MG63 (cell line): ENCODE data around the gene CTSE. TPM values are rescaled to one million over a fixed set of nuclear protein-coding genes. Genes with fewer than 3 reads are reported as not detected.

Source experiments
- DNase-seq: peaks from one replicate; pipeline ENCODE4 v3.0.0-alpha.2; 2020
- H3K27me3 ChIP-seq: fragments of 250-450 bp; sonication (Bioruptor Pico); 2 replicates; pipeline ENCODE4 v1.5.1; 2020; ENCODE audit warnings: mild to moderate bottlenecking, moderate library complexity
- H3K36me3 ChIP-seq: fragments of 250-450 bp; sonication (Bioruptor Pico); 2 replicates; pipeline ENCODE4 v1.5.1; 2020; ENCODE audit warnings: mild to moderate bottlenecking, moderate library complexity
- H3K4me3 ChIP-seq: fragments of 250-450 bp; sonication (Bioruptor Pico); 2 replicates; pipeline ENCODE4 v1.5.1; 2020; ENCODE audit warnings: mild to moderate bottlenecking, moderate library complexity
- H3K9me3 ChIP-seq: fragments of 250-450 bp; sonication (Bioruptor Pico); 2 replicates; pipeline ENCODE4 v1.5.1; 2020; ENCODE audit warnings: mild to moderate bottlenecking, moderate library complexity
- total RNA-seq: library from RNA; depleted of rRNA; stranded (reverse); fragments of >200 nt; shearing (Covaris generic); gene quantifications from 2 replicates; pipeline ENCODE4 v1.2.3, GENCODE V29; 2014; ENCODE audit warnings: low replicate concordance

The CTSE gene
- total RNA-seq, 1 experiment from 2014 or later = not detected

- Histone ChIP-seq H3K9me3 (peaks cover 5% of the 10 kb centered on the region; the same call in 1 of the 2 replicates), H3K4me3 (no peak overlapping the region), H3K36me3 (no peaks in the 10 kb centered on the region), H3K27me3 (peaks cover 6% of the 10 kb centered on the region; the same call in 1 of the 2 replicates)
- peak; percentile 74 for DNase-seq
Measured at GRCh38 chr1:206030714-206031113, 7.0 kb upstream of the CTSE start.

DNA sequence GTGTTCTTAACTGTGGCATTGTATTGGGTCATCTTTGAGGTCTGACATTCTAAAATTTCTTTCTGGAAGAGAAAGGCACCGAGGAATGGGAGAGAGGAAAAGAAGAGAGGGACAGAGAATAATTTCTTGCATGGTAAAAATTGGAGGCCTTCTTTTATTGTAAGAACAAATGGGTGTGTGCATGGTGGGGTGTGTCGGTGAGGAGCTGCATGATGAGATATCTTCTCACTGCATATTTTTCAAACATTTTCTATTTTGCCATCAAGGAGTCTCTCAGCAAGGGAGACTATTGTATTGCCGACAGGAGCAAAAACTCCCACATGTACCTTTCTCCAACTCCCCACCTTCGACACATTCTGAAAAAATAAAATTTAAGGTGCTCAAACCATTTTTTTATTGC, 6.5 kb upstream of the CTSE start:
- peaks cover 5% of the 10 kb centered on the region; the same call in 1 of the 2 replicates for H3K9me3 ChIP-seq
- DNase-seq = no peak
- no peaks in the 10 kb centered on the region for H3K36me3 ChIP-seq
- no peak overlapping the region for H3K4me3 ChIP-seq
- H3K27me3 ChIP-seq = peaks cover under 1% of the 10 kb centered on the region; the same call in 1 of the 2 replicates

DNA sequence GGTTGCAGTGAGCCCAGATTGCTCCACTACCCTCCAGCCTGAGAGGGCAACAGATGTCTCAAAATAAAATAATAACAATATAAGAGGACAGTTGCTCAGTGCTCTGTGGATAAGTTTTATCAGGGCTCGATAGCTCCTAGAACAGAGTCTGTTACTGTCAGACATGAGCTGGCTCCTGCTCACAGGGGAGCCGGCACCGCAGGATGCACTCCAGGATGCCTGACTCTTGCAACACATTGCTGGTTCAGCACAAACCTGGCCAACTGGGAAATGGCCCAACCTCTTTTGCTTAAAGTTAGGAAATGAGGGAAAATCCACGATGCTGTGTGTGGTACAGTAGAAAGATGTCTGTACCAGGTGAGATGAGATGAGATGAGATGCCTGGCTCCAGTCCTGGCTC, 5.8 kb upstream of the CTSE start:
- H3K9me3 ChIP-seq = peaks cover 5% of the 10 kb centered on the region; the same call in 1 of the 2 replicates
- peak; percentile 82 for DNase-seq
- no peaks in the 10 kb centered on the region for H3K36me3 ChIP-seq
- H3K27me3 ChIP-seq = no peaks in the 10 kb centered on the region
- no peak overlapping the region for H3K4me3 ChIP-seq

GRCh38 chr1:206025283-206025820, 1.7 kb upstream of the CTSE start:
- H3K9me3 ChIP-seq = peaks cover 5% of the 10 kb centered on the region; the same call in 1 of the 2 replicates
- peak; percentile 61 for DNase-seq
- no peaks in the 10 kb centered on the region for H3K27me3 ChIP-seq
- H3K36me3 ChIP-seq = no peaks in the 10 kb centered on the region
- no peak overlapping the region for H3K4me3 ChIP-seq

GRCh38 chr1:206022766-206023165, 929 bp downstream of the CTSE start:
- H3K4me3 ChIP-seq = no peak overlapping the region
- no peaks in the 10 kb centered on the region for H3K27me3 ChIP-seq
- DNase-seq = no peak
- no peaks in the 10 kb centered on the region for H3K36me3 ChIP-seq
- H3K9me3 ChIP-seq = peaks cover 5% of the 10 kb centered on the region; the same call in 1 of the 2 replicates

DNA sequence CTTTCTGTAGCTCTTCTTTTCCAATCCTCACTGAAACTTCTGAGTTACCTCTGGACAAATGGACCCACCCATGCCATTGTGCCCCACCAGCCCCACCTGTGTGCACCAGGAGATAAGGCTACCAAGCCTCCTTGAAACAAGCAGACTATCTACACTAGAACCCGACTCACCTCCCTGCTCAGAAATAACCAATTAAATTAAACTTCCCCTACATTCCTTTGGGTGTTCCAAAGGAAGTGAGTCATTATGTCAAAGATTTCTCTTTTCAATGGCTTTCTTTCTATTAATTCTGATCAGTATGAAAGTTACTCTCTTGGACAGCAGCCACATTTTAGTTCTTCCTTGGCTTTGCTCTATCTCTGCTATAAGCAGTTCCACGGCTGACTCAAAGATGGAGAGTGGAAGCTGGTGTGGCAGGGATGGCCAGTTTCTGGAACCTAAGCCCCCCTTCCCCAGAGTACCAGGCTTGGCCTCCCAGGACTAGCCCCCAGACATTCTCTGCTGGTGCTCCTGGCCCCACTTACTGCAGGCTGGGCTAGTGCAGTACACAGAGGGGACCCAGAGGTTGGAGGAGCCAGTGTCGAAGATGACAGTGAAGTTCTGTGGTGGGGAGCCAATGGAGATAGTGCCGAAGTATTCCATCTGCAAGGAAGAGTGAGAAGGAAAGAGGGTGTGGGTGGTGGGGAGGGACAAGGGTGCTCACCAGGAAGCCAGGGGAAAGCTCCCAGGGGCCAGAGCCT, 1.9 kb downstream of the CTSE start:
- Histone ChIP-seq H3K4me3 (no peak overlapping the region), H3K36me3 (no peaks in the 10 kb centered on the region), H3K9me3 (peaks cover 5% of the 10 kb centered on the region; the same call in 1 of the 2 replicates), H3K27me3 (no peaks in the 10 kb centered on the region)
- peak; percentile 32 for DNase-seq

DNA sequence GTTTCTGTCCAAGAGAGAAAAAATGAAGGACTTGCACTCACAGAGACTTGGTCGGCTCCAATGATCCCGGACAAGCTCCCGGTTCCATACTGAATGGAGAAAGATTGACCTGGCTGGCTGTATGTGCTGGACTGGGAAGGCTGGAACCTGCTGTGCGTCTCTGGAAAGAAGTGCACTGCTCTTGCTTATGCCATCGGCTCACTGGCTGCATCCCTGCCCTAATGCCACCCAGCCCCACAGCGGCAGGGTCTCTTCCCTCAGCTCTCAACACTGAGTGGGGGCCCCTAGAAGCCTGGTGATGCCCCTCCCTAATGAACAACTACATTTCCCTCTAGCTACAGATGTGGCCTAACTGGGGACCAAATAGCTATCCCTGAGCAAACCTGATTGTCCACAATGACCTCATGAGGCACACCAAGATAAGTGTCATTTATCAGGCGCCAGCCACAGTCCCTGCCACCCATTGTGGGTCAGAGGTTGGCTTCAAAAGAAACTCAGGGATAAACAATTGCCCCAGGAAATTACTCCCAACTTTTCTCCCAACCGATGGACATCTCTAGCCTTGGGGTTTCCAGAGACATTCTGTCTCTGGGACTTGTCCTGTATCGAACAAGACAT, 2.6 kb downstream of the CTSE start:
- DNase-seq = no peak
- no peaks in the 10 kb centered on the region for H3K27me3 ChIP-seq
- H3K4me3 ChIP-seq = no peak overlapping the region
- no peaks in the 10 kb centered on the region for H3K36me3 ChIP-seq
- no peaks in the 10 kb centered on the region for H3K9me3 ChIP-seq

GRCh38 chr1:206020393-206021007, 3.2 kb downstream of the CTSE start:
- no peaks in the 10 kb centered on the region for H3K27me3 ChIP-seq
- DNase-seq = no peak

GRCh38 chr1:206015071-206015470, 8.6 kb downstream of the CTSE start:
- Histone ChIP-seq H3K27me3 (no peaks in the 10 kb centered on the region), H3K9me3 (no peaks in the 10 kb centered on the region)
- no peak for DNase-seq

More at GRCh38 chr1:206020393-206021007, 3.2 kb downstream of the CTSE start:
- Histone ChIP-seq H3K9me3 (no peaks in the 10 kb centered on the region), H3K4me3 (no peak overlapping the region), H3K36me3 (no peaks in the 10 kb centered on the region)

DNA sequence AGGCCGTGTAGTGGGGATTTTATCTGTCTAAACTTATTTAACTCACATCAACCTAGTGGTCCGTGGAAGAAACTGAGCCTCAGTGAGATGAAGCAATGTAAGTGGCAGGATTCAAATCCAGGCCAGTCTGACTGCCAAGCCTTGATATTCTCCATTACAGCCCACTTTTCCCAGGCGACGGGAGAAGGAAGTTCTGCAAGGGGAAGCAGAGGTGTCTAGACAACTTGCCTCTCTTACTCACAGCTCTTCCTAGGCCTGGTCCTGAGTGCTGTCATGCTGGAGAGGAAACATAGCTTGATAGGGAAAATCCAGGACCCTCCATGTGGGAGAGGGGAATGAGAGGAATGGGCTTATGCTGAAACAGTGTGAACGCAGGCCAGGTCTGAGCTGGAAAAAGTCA, 9.1 kb downstream of the CTSE start:
- no peaks in the 10 kb centered on the region for H3K9me3 ChIP-seq
- DNase-seq = no peak
- no peak overlapping the region for H3K4me3 ChIP-seq
- H3K36me3 ChIP-seq = no peaks in the 10 kb centered on the region
- H3K27me3 ChIP-seq = no peaks in the 10 kb centered on the region

More at GRCh38 chr1:206015071-206015470, 8.6 kb downstream of the CTSE start:
- Histone ChIP-seq H3K36me3 (no peaks in the 10 kb centered on the region), H3K4me3 (no peak overlapping the region)

DNA sequence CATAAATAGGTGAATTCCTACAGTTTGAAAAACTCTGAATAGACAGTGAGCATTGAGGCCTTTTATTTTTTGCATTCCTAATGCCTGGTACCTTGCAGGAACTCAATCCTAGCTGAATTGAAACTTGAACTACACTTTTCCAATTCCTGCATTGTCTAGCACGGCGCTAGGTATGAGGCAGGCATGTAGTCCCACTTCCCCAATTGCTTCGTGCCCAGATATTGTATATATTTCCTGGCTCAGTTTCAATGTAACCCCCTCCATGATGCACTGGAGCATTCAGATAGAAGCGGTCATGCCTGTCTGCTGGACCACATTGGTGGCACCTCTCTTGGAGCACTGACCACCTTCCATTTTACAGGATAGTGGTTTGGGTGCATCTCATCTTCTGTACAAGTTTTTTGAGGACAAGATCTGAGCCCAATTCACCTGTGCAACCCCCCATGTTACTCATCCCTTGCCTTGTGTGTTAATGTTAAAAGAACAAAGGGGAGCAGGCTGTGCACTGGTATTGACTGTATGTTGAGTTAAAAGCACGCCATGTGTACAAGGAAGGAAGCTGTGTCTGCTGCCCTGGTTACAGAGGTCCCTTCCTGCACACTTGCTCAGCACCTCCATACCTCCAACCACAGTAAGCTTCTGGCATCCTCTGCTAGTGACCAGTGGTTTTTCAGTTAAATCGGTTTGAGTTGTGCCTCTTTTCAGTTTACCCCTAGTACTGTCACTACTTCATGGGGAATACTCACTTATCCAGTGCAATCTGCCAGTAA, 10.5 kb downstream of the CTSE start:
- no peaks in the 10 kb centered on the region for H3K27me3 ChIP-seq
- H3K36me3 ChIP-seq = no peaks in the 10 kb centered on the region
- no peak for DNase-seq

GRCh38 chr1:206012086-206012859, 11.4 kb downstream of the CTSE start:
- no peaks in the 10 kb centered on the region for H3K36me3 ChIP-seq
- H3K27me3 ChIP-seq = no peaks in the 10 kb centered on the region
- no peak overlapping the region for H3K4me3 ChIP-seq

More for the DNA sequence above, 10.5 kb downstream of the CTSE start:
- Histone ChIP-seq H3K9me3 (no peaks in the 10 kb centered on the region), H3K4me3 (no peak overlapping the region)

GRCh38 chr1:206011057-206011456, 12.6 kb downstream of the CTSE start:
- H3K36me3 ChIP-seq = no peaks in the 10 kb centered on the region
- no peaks in the 10 kb centered on the region for H3K27me3 ChIP-seq
- DNase-seq = no peak
- H3K9me3 ChIP-seq = no peaks in the 10 kb centered on the region
- H3K4me3 ChIP-seq = no peak overlapping the region

More at GRCh38 chr1:206012086-206012859, 11.4 kb downstream of the CTSE start:
- no peak for DNase-seq
- H3K9me3 ChIP-seq = no peaks in the 10 kb centered on the region

- no peak overlapping the region for H3K4me3 ChIP-seq
- no peak for DNase-seq
- no peaks in the 10 kb centered on the region for H3K27me3 ChIP-seq
- H3K9me3 ChIP-seq = no peaks in the 10 kb centered on the region
- no peaks in the 10 kb centered on the region for H3K36me3 ChIP-seq
Measured at GRCh38 chr1:206010060-206010459, 13.6 kb downstream of the CTSE start.

DNA sequence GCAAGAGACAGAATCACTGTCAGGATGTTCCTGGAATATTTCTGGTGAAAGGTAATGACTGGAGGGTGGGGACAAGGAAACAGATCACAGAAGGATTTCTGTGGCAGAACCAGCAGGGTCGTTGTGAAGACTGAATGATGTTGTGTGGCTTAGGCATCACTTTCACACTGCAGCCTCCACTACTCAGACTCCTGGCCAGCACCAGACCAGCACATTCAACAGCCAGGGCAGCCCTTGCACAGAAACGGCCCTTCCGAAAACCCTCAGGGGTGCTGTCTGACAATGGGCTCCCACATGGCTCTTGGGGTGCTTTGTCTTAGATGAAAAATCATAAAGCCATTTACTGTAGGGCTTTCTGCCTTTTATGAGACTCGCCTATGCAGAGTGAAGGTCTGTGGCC, 16.7 kb downstream of the CTSE start:
- no peak for DNase-seq
- no peak overlapping the region for H3K4me3 ChIP-seq
- no peaks in the 10 kb centered on the region for H3K9me3 ChIP-seq
- H3K36me3 ChIP-seq = no peaks in the 10 kb centered on the region
- no peaks in the 10 kb centered on the region for H3K27me3 ChIP-seq

DNA sequence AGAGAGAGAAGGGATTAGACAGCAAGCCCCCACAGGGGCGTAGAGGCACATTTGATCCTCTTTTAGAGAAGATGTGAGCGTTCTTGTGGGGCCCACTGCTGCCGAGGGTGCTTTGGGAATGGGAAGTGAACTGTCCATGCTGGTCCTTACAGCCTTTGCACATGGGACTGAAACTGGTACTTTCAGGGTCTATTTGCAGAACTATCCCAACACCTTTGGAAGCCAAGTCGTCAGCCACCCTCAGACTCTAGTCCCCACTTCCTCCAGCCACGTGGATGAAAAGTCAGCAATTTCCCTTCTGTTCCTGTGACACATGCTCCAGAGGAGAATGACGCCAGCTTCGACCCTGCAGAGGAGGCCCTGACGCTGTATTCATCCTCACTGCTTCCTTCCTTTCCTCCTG, 17.9 kb downstream of the CTSE start:
- no peak overlapping the region for H3K4me3 ChIP-seq
- DNase-seq = no peak
- no peaks in the 10 kb centered on the region for H3K27me3 ChIP-seq
- peaks cover 1% of the 10 kb centered on the region; the same call in 1 of the 2 replicates for H3K36me3 ChIP-seq
- no peaks in the 10 kb centered on the region for H3K9me3 ChIP-seq
